ENCODE measurements around the gene CCDC71L.
A peak's percentile ranks its signal among the peaks of the same experiment; 100 is the strongest.

CCDC71L gene

GRCh38 chr7:106658316-106659165 is 2.4 kb downstream of the CCDC71L start:
- no peak for DNase-seq

- DNase-seq: peak in 1 of 5 experiments; percentile 43
Measured at GRCh38 chr7:106657085-106657991, 3.6 kb downstream of the CCDC71L start.

- no peak for DNase-seq
Measured at GRCh38 chr7:106655703-106656498, 5.1 kb downstream of the CCDC71L start.

- DNase-seq: no peak
Measured at GRCh38 chr7:106653488-106653887, 7.5 kb downstream of the CCDC71L start.

GRCh38 chr7:106652909-106653308 is 8.0 kb downstream of the CCDC71L start:
- DNase-seq: peak in 1 of 5 experiments; percentile 74

- DNase-seq: peak in 1 of 5 experiments; percentile 62
Measured at GRCh38 chr7:106652092-106652491, 8.9 kb downstream of the CCDC71L start.

- no peak for DNase-seq
Measured at GRCh38 chr7:106646256-106646655, 14.7 kb downstream of the CCDC71L start.

- DNase-seq: no peak
Measured at GRCh38 chr7:106644999-106645398, 16.0 kb downstream of the CCDC71L start.

- DNase-seq: no peak
Measured at GRCh38 chr7:106643216-106644000, 17.6 kb downstream of the CCDC71L start.

GRCh38 chr7:106641416-106641815 is 19.5 kb downstream of the CCDC71L start:
- DNase-seq: no peak

- DNase-seq: no peak
Measured at GRCh38 chr7:106640368-106641141, 20.4 kb downstream of the CCDC71L start.

- DNase-seq: no peak
Measured at GRCh38 chr7:106639476-106640334, 21.3 kb downstream of the CCDC71L start.

- no peak for DNase-seq
Measured at GRCh38 chr7:106635411-106635810, 25.5 kb downstream of the CCDC71L start.

- no peak for DNase-seq
Measured at GRCh38 chr7:106634958-106635357, 26.0 kb downstream of the CCDC71L start.

GRCh38 chr7:106630648-106631047 is 30.3 kb downstream of the CCDC71L start:
- no peak for DNase-seq

GRCh38 chr7:106629516-106629915 is 31.4 kb downstream of the CCDC71L start:
- no peak for DNase-seq

- no peak for DNase-seq
Measured at GRCh38 chr7:106626376-106627164, 34.4 kb downstream of the CCDC71L start.

GRCh38 chr7:106625678-106626301 is 35.2 kb downstream of the CCDC71L start:
- peak in 1 of 5 experiments; percentile 76 for DNase-seq

GRCh38 chr7:106623853-106624252 is 37.1 kb downstream of the CCDC71L start:
- no peak for DNase-seq

All from T-helper 2 cell (primary cell).